SK-N-MC (cell line): ENCODE results near the gene CPTP.

Experiments used
- EZH2 ChIP-seq: fragments of 200-600 bp; sonication (generic); IDR thresholded peaks from one replicate; pipeline ENCODE4 v1.6.1; 2017; ENCODE audit warnings: antibody characterized with exemption
- POLR2AphosphoS5 ChIP-seq: IDR thresholded peaks from 2 replicates; pipeline ENCODE4 v1.6.1; 2012; ENCODE audit warnings: mild to moderate bottlenecking, low read depth, low read length, borderline replicate concordance

- TF ChIP-seq POLR2AphosphoS5: no peak
- no peak for TF ChIP-seq EZH2
Observed at GRCh38 chr1:1332774-1333480, 8.3 kb downstream of the CPTP start.
